ENCODE results near the gene JARID2.

GRCh38 chr6:15342114-15342513, 96.2 kb downstream of the JARID2 start:
- TF ChIP-seq CTCF (IDR thresholded peaks at IDR 0.05; ENCODE audit: insufficient read depth, low read length, poor library complexity, severe bottlenecking) (no peak), EZH2phosphoT487 (conservative IDR thresholded peaks at IDR 0.05; ENCODE audit: low read length) (no peak)

Measured in SU-DHL-6 (cell line).